ENCODE data around the gene ARHGEF28. TPM values are rescaled to one million over a fixed set of nuclear protein-coding genes. Genes with fewer than 3 reads are reported as not detected.

ARHGEF28 gene
- total RNA-seq, 2 experiments from 2014 or later: not detected

DNA sequence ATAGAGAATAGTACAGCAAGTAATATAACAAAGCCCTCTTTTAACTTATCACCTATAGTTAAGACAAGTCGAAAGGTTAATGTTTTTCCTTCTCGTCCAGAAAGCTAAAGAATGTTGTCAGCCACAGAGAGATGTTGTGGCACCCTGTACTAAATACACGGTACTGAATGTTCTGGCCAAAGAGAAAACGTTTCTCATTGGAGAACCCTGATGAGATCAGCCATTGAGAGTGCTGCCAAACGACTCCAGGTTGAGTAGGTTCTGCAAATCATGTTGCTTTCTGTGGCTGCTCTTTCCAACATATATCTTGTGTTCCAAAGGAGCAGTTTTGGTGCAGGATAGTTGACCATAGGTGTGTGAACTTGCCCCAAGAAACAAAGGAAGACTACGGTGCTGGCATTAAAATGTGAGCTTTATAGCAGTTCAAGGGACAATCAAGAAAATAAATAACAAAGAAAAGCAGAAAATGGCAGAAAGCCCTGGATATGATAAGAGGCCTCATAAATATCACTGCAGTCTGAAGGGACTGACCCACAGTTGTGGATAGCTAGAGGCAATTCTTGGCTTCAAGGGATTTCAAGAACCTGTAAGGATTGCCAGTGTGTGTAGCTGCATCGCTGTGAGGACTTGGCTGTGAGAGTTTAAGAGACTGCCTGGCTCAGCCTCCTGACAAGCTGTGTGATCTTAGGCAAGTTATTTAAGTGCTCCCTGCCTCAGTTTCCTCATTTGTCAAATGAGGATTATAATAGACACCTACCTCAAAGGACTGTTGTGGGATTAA is 102.7 kb downstream of the ARHGEF28 start:
- POLR2A ChIA-PET: no interaction called here

DNA sequence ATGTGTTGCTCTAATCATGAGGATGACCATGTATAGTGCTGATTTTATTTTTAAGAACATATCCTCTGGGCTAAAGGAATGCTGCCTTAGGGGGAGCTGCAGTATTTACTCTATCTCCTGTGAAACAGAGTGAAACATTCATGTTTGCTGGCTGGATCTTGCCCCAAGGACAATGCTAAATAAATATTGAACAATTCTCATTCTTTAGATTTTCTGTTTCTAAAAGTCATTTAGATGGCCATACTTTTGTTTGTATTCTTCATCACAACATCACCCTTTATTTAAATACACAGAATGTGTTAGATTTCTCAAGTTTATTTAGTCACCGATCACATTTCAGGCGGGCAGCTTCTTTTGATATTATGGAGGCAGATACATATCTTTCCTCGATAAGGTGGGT is 103.3 kb downstream of the ARHGEF28 start:
- POLR2A ChIA-PET: no interaction called here
- CTCF ChIA-PET: no interaction called here

More for the DNA sequence above, 102.7 kb downstream of the ARHGEF28 start:
- CTCF ChIA-PET: no interaction called here

DNA sequence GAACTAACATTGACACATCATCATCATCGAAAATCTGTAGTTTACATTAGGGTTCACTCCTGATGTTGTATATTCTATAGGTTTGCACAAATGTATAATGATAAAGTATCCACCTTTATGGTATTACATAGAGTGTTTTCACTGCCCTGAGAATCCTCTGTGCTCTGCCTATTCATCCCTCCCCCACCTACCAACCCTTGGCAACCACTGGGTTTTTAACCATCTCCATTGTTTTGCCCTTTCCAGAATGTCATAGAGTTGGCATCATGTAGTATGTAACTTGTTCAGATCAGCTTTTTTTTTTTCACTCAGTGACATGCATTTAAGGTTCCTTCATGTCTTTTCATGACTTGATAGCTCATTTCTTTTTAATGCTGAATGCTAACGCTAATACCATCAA is 106.0 kb downstream of the ARHGEF28 start:
- POLR2A ChIA-PET: no interaction called here
- CTCF ChIA-PET: no interaction called here

DNA sequence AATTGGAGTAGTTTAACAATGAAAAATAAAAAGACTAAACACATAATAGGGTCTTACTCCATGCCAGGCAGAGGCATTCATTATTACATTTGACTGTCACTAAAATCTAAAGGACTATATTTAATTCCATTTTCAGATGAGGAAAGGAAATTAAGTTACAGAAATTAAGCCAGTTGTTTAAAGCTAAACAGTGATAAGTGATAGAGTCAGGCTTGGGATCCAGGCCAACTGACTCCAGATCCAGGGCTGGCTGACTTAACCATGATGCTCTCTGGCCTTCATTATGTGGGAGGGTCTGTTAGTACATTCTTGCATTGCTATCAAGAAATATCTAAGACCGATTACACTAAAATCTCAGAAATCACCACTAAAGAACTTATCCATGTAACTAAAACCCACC is 107.2 kb downstream of the ARHGEF28 start:
- ChIA-PET CTCF (no interaction called here), POLR2A (no interaction called here)

DNA sequence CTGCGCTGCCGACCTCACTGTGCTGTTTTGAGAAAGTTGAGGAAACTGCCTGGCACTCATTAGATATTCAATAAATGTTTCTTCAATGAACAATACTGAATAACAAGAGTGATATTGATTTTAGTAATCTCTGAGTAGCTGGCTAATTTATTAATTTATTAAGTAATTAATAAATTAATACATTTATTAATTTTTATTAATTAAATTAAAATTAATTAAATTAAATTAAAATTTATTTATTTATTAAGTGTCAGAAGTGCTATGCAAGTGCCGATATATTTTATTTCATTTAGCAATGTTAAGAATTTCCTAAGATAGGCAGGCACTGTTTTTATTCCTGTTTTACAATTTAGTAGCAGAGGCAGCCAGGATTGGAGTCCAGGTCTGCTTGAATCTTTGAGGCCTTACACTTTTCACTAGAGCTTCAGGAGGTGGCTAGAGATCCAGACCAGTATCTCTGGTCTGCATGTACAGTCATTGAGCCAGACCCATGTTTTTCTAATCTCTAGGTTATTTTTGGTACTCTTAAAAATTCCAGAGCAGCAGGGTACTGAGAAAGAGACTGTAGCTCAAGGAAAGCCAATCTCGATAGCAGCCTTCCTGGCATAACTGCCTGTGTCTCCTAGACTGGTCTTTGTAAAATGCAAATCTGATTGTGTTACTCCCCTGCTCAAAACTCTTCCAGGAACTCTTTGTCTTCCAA is 109.2 kb downstream of the ARHGEF28 start:
- POLR2A ChIA-PET: no interaction called here
- CTCF ChIA-PET: no interaction called here

DNA sequence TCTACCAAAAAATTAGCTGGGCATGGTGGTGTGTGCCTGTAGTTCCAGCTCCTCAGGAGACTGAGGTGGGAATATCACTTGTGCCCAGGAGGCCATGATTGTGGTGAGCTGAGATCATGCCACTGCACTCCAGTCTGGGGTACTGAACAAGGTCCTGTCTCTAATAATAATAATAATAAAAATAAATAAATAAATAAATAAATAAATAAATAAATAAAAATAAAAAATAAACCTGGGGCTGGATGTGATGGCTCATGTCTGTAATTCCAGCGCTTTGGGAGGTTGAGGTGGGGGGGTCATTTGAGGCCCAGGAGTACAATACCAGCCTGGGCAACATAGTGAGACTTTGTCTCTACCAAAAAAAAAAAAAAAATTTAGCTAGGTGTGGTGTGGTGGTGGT is 113.7 kb downstream of the ARHGEF28 start:
- POLR2A ChIA-PET: no interaction called here
- CTCF ChIA-PET: interaction anchor here (0.7 kb wide), 1 partner anchor 110 kb away, joined by 4 read pairs; no protein-coding TSS in a partner anchor

DNA sequence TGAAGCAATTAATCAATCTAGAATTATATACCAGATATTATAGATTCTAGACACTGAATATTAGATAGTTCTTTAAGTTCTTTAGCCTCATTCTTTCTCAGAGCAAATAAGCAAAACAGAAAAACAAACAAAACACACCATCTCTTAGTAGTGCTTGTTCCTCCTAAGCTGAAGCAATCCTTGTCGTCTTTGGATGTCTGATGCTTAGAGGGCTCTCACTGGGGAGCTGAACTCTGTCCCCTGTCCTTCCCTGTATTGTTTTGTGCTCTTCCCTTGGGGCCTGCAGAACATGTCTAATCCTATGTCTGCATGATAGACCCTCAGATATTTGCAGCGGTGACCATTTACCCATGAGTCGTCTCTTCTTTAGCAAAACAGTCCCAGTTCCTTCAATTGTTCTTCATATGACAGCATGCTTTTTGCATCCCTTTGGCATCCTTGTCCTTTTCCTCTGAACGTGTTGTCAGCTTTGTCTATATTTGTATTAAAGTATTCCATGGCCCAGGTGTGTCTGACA is 114.3 kb downstream of the ARHGEF28 start:
- POLR2A ChIA-PET: no interaction called here
- CTCF ChIA-PET: interaction anchor here (0.7 kb wide), 1 partner anchor 111 kb away, joined by 4 read pairs; no protein-coding TSS in a partner anchor

DNA sequence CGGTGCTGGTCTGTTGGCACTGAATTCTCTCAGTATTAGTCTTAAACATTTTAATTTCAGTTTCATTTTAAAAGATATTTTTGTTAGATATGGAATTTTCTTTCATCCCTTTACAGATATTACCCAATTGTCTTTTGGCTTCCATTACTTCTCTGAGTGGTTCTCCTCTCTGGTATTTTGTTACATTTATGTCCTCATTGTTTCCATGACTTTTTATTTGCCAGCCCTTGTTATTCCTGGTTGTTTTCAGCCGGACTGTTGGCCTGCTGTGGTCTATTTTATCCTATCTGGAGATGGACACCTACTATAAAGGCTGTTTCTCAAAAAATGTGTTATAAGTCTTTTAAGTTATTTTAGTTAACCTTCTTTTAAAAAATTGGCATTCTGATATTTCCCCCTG is 117.2 kb downstream of the ARHGEF28 start:
- POLR2A ChIA-PET: no interaction called here

DNA sequence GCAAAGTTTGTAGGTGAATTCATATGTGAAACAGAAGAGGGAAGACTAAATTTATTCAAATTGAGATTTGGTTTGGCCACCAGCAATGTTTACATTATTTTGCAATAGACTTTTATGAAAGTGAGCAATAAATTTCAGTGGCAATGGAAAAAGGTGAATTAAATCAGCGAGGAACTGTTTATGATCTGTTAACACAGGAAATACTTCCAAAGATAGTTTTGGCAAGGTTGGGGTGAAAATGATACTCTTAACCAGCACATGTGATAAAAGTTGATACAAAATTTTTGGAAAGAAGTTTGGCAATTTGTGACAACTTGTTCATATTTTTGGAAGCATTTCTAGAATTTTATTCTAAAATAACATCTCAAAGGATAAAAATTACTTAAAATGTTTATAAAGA is 119.8 kb downstream of the ARHGEF28 start:
- CTCF ChIA-PET: no interaction called here
- POLR2A ChIA-PET: no interaction called here

More for the DNA sequence above, 117.2 kb downstream of the ARHGEF28 start:
- CTCF ChIA-PET: no interaction called here

DNA sequence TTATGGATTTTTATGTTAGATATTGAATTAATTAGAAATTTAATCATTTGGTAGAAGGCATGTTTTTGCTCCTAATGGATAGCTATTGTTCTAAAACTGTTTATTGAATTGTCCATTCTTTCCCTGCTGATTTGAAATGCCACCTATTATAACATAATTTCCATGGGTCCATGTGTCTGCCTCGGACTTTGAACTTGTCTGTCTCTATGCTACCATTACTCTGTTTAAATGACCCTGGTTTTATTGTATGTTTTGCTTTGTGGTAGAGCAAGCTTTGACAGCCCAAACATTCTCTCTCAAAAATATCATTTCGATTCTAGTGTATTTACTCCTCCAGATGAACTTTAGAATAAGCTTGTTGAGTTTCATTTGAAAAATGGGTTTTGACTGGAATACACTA is 120.6 kb downstream of the ARHGEF28 start:
- ChIA-PET CTCF (no interaction called here), POLR2A (no interaction called here)

DNA sequence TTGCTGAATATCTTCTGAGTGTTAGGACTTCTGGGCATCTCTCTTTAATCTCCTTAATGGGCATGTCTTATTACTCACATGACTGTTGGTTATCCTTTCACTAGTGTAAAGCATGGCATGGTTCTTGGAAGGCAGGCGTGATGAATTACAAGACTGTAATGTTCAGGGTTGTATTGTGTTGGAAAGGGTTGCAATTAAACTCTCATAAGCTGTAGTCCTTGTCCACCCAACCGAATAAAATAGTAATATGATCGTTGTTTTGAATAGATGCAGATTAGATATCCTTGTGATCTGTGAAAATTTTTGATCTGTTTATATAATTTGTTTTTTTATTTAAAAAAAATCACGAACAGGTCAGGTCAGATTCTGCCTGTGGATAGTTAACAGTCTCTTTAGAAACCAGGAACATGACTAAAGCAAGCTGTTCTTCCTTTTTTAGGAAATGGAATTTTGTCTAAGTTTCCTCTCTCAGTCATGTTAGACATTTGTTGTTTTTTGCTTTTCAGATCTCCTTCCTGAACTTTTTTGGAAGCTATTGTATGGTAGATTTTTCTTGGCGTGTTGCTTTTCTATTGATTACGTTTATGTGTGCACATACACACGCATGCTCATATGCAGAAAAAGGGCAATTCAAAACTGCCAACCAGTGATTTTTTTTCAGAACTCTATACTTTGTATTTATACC is 121.8 kb downstream of the ARHGEF28 start:
- ChIA-PET CTCF (no interaction called here), POLR2A (no interaction called here)

DNA sequence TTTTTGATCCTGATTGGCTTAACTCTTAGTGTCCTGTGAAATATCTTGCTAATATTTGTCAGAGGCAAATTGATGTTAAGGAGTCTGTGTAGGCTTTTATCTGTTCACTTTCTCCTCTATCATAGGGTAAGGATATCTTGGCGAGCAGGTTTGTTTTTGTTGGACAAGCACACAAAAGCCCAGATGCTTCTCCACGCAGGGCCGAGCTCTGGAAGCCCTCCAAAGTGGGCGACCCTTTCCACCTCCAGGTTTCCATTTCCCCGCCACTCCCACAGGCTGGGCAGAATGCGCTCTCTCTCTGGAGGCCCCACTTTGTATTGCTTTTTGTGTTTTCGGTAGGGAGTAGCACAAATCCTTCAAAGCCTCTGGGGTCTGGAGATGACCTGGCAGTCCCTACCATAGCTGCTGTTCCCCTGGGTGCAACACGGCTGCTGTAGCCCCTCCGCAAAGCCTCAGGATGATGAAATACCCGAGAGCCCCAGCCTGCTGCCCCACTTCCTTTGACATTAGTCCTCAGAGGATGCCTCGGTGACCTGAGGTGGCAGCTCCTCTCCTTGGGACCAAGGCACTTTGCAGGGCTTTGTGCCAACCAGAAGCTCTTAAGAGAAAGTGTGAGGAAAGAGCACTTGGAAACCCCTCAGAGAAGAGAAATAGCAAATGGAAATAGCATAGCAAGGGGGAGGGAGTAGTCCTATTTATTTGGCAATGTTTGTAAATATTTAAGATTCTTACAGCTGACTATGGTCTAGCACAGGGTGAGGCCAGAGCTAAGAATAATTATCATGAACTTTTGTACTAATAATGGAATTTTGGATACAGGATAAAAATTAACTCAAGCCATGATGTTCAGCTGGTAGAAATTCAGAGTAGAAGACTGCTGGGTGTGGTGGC is 122.8 kb downstream of the ARHGEF28 start:
- CTCF ChIA-PET: no interaction called here
- POLR2A ChIA-PET: no interaction called here

DNA sequence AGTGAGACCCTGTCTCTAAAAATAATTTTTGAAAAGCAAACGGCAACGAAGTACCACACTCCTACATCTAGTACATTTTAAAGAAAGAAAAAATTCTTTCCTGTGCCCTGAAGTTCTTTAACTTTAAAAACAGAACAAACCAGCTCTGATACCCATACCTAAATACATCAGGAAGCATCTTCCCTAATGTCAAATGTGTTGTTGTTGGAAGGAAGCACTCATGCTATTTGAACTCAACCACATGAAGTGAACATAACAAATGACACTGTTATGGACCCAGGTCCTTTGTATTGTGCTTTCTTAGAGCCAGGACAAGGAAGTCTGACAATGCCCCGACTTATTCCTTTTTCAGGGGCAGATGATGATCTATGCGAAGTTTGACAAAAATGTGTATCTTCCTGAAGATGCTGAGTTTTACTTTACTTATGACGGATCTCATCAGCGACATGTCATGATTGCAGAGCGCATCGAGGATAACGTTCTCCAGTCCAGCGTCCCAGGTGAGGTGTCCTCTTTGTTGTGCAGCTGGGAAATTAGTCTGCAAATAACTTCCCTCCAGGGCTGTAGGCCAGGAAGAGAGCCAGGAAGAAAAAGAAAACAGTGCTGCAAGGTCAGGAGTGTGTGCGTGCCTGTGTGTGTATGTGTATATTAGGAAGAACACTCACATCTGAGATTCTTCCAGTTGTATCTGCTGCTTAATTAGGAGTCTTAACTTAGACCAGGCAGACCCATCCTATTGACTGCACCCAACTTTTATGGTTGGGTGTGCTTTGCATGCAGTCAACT is 123.7 kb downstream of the ARHGEF28 start:
- CTCF ChIA-PET: no interaction called here

DNA sequence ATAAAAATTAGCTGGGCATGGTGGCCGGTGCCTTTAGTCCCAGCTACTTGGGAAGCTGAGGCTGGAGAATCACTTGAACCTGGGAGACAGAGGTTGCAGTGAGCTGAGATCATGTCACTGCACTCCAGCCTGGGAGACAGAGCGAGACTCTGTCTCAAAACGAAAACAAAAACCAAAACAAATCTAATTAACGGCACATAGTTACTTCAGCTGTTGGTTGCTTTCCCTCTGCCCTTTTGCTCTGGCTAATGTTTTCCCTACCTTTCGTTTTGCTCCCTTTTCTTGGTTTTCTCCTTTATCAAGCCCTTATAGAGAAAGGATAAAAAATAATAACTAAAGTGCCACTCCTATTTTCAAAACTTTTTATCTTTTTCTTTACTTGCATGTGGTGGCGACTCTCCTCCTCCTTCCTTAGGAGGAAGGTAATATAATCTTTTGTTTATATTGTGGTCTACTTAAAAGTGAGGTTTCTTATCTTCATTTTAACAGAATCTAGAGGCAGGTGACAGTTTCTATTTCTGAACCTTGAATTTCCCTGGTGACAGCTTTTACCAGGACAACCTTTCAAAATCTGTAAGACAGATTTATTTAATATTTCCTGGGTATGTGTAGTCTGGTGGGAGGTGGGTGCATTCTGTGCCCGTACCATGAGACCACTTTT is 125.4 kb downstream of the ARHGEF28 start:
- CTCF ChIA-PET: no interaction called here
- POLR2A ChIA-PET: no interaction called here

More for the DNA sequence above, 123.7 kb downstream of the ARHGEF28 start:
- POLR2A ChIA-PET: no interaction called here

DNA sequence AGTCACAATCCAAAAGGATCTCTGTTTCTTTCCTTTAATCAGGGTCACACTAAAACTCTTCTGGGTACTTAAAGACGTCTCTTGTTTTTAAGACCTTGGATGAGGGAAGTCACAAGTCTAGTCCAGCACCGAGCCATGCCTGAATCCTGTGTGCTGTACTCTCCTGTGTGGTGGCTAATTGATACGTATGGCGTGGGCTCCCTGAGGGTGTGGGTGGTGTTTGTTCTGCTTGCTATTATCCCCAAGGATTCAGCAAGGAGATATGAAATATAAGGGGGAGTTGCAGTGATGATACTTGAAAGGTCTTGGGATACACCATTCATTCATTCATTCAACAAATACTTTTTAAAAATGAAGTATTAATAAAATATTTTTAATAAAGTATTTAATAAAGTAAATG is 128.3 kb downstream of the ARHGEF28 start:
- POLR2A ChIA-PET: no interaction called here

DNA sequence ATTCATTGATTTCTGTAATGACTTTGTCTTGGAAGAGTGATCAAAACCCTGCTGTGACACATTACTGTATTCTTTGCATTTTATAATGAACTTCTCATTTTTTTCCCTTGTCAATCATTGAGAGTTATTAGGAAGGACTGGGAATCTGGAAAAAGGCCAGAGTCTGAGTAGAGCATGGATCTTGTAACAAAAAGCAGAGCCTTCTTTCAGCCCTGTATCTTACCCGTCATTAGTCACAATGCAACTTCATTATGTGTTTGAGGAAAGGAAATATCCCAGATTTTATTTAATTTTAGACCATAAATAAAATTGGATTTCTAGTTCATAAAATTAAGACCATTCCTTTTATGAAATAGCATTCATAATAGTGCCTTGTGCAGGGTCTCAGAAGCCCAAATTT is 131.4 kb downstream of the ARHGEF28 start:
- POLR2A ChIA-PET: no interaction called here
- CTCF ChIA-PET: no interaction called here

More for the DNA sequence above, 128.3 kb downstream of the ARHGEF28 start:
- CTCF ChIA-PET: no interaction called here

DNA sequence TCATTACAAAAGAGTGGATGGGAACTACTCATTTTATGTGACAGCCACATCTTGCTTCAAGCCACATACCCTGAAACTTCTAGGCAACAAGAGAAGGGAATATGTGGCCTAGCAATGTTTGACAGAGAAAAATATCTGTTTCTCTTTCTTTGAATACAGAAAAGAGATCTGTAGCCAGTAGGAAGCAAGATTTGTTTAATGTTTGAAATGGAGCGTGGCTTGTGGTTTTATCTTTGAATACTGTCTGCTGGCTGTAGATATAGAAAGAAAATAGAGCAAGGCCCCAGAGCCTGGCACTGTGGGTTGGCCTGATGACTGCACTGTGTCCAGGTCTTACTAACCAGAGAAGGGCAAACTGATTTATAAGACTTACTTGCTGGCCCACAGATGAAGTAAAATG is 133.8 kb downstream of the ARHGEF28 start:
- CTCF ChIA-PET: interaction anchor here (1.2 kb wide), 1 partner anchor 168 kb away, joined by 3 read pairs; no protein-coding TSS in a partner anchor
- POLR2A ChIA-PET: no interaction called here

DNA sequence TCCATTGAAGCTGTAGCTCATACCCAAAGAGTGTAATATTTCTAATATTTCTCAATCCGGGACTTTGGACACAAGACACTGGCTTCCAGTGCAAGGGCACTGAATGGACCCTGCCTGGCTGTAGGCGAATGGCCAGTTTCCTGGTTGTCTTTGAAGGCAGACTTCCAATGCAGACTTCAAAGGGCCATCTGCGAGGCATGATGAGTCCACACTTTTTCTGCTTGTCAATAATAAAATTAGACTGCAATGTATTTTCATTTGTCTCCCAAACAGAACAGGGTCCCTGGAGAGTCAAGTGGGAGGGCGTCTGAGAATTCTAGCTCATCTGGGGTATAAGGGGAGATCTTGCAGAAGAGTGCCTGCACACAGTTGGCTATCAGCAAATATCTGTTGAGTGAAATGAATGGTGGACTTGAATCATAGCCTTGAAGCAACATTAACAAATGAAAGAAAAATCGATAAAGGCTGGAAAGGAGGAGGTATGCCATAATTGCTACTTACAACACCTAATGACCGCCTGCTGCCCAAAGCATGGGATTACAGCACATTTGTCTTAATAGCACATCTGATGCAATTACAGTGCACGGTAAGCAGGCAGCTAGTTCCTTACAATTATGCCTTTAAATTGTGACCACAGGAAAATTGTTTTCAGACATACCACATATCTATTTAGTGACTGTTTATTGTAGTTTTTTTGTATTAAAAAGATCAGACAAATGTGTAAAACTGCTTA is 137.5 kb downstream of the ARHGEF28 start:
- ChIA-PET CTCF (no interaction called here), POLR2A (no interaction called here)
